Smooth muscle cell (in vitro differentiated cells): ENCODE data around the gene TRPM5. TPM values are rescaled to one million over a fixed set of nuclear protein-coding genes. Genes with fewer than 3 reads are reported as not detected.

Experiments used
- DNase-seq: peaks from one replicate; lab custom pipeline; 2025; ENCODE audit not compliant: unreplicated experiment; lab: John Stamatoyannopoulos, UW
- H2AFZ ChIP-seq: fragments of 200-600 bp; sonication (generic); 2 replicates; pipeline ENCODE4 v1.6.0; 2016; ENCODE audit warnings: antibody characterized with exemption, low read depth, mild to moderate bottlenecking
- H3F3A ChIP-seq: fragments of 200-600 bp; sonication (generic); 2 replicates; pipeline ENCODE4 v1.6.0; 2017; ENCODE audit warnings: antibody characterized with exemption, low read depth
- H3K27ac ChIP-seq: fragments of 200-600 bp; sonication (generic); 2 replicates; pipeline ENCODE4 v1.5.1; 2016; ENCODE audit warnings: low read depth, mild to moderate bottlenecking
- H3K27me3 ChIP-seq: fragments of 200-600 bp; sonication (generic); 2 replicates; pipeline ENCODE4 v1.6.1; 2016; ENCODE audit warnings: low read depth, mild to moderate bottlenecking
- H3K36me3 ChIP-seq: fragments of 200-600 bp; sonication (generic); 2 replicates; pipeline ENCODE4 v1.5.1; 2016; ENCODE audit warnings: low read depth
- H3K4me1 ChIP-seq: fragments of 200-600 bp; sonication (generic); 2 replicates; pipeline ENCODE4 v1.5.1; 2016; ENCODE audit warnings: low read depth
- H3K4me2 ChIP-seq: fragments of 200-600 bp; sonication (generic); 2 replicates; pipeline ENCODE4 v1.6.0; 2016; ENCODE audit warnings: mild to moderate bottlenecking
- H3K4me3 ChIP-seq: fragments of 200-600 bp; sonication (generic); 2 replicates; pipeline ENCODE4 v1.5.1; 2016; ENCODE audit warnings: mild to moderate bottlenecking
- H3K79me2 ChIP-seq: fragments of 200-600 bp; sonication (generic); 2 replicates; pipeline ENCODE4 v1.6.0; 2016; ENCODE audit warnings: low read depth, mild to moderate bottlenecking
- H3K9ac ChIP-seq: fragments of 200-600 bp; sonication (generic); 2 replicates; pipeline ENCODE4 v1.6.0; 2016; ENCODE audit warnings: low read depth
- H3K9me3 ChIP-seq: fragments of 200-600 bp; sonication (generic); replicated peaks from 2 replicates; pipeline ENCODE4 v1.5.1; 2016; ENCODE audit warnings: low read depth
- H4K20me1 ChIP-seq: fragments of 200-600 bp; sonication (generic); 2 replicates; pipeline ENCODE4 v1.6.0; 2016; ENCODE audit warnings: low read depth
- WGBS: methylation state at CpG from one replicate; pipeline ENCODE4 v1.1.7; 2016; ENCODE audit warnings: low lambda C conversion rate; 5-methylcytosine and 5-hydroxymethylcytosine counted together
- polyA plus RNA-seq: library from polyadenylated mRNA; unstranded; fragments of >200 nt; fragmentation: Nextera tagmentation; extraction: Ambion mirVana; gene quantifications from 2 replicates; pipeline ENCODE4 v1.2.1, GENCODE V29; 2016
- total RNA-seq: library from RNA; depleted of rRNA; stranded (reverse); fragments of >200 nt; gene quantifications from 2 replicates; pipeline ENCODE4 v1.2.3, GENCODE V29; 2014
- TF ChIP-seq, protein P1 (sequence below): fragments of 200-600 bp; sonication (generic); IDR thresholded peaks from 2 replicates; pipeline ENCODE4 v1.5.1; 2017; ENCODE audit warnings: borderline replicate concordance, mild to moderate bottlenecking, antibody characterized with exemption; ENCODE audit not compliant: insufficient read depth, poor library complexity, severe bottlenecking

The TRPM5 gene
- total and polyA plus RNA-seq, 2 experiments from 2014 or later = not detected

DNA sequence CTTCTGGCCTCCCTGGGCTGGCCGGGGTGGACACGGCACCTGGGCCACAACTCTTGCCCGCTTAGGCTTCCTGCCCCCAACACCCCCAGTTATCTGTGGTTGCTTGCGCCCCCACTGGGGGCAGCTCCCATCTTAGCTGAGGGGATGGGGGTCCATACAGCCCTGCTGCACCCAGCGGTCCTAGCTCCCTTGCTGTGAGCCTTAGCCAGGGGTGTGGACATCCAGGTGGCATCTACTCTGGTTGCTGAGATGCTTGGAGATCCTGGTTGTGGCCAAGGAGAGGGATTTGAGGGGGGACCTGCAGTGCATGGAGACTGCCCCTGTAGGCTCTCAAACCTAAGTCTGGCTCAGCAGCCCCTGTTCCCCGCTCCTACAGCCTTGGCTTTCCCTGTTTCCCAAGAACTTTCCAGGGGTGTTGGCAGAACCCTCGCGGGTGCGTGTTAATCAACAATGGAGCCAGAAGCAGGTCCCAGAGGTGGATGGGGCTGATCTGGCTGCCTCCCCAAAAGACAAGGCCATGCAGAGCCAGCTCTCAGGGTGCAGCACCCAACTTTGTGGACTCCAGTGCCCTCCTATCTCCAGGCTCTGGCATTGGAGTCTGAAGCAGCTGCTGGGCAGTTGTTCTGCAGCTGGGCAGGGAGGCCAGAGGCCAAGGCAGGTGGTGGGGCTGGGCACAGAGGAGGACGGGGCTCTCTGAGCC, 3.8 kb upstream of the TRPM5 start:
- H3K27me3 ChIP-seq = peaks cover 71% of the 10 kb centered on the region
- no peak overlapping the region for H2AFZ ChIP-seq
- H3K79me2 ChIP-seq = no peaks in the 10 kb centered on the region
- no peaks in the 10 kb centered on the region for H3F3A ChIP-seq
- no peaks in the 10 kb centered on the region for H4K20me1 ChIP-seq
- H3K4me2 ChIP-seq = no peak overlapping the region
- no peaks in the 10 kb centered on the region for H3K9me3 ChIP-seq
- no peak for DNase-seq
- TF ChIP-seq, protein P1, sequence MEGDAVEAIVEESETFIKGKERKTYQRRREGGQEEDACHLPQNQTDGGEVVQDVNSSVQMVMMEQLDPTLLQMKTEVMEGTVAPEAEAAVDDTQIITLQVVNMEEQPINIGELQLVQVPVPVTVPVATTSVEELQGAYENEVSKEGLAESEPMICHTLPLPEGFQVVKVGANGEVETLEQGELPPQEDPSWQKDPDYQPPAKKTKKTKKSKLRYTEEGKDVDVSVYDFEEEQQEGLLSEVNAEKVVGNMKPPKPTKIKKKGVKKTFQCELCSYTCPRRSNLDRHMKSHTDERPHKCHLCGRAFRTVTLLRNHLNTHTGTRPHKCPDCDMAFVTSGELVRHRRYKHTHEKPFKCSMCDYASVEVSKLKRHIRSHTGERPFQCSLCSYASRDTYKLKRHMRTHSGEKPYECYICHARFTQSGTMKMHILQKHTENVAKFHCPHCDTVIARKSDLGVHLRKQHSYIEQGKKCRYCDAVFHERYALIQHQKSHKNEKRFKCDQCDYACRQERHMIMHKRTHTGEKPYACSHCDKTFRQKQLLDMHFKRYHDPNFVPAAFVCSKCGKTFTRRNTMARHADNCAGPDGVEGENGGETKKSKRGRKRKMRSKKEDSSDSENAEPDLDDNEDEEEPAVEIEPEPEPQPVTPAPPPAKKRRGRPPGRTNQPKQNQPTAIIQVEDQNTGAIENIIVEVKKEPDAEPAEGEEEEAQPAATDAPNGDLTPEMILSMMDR = no peak
- H3K9ac ChIP-seq = no peak overlapping the region
- WGBS = 95% methylated on average over 10 of the region's 10 CpGs
- no peaks in the 10 kb centered on the region for H3K4me1 ChIP-seq
- no peak overlapping the region for H3K27ac ChIP-seq
- H3K36me3 ChIP-seq = no peaks in the 10 kb centered on the region
- H3K4me3 ChIP-seq = no peak overlapping the region

DNA sequence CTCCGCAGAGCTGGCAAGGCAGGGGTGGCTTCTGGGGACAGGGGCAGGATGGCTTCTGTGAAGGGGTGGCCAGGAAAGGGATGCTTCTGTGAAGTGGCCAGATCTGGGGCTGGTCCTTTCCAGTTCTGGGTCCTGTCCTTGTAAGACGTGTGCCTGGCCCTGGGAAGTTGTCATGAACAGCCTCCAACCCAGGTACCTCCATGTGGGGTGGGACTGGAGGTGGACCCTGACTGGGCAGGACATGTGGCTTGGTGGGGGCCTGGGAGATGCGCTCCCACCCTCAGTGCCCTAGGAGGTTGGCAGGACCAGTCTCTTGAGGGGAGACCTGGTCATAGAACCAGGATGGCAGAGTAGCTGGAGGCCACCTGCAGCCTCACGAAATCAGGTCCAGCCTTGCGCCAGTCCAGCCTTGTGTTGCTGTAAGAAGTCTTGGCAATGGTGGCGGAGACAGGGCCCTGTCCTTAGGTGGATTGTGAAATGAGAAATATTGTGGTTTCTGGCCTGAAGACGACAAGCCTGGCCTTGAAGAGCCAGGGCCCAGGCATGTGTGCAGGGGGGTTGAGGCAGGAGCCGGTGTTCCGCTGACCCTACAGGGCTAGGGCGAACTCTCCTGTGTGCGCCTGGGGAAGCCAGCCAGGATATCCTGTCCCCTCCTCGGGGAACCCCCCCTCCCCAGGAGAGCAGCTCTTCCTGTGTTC, 3.1 kb upstream of the TRPM5 start:
- H3K27ac ChIP-seq = no peak overlapping the region
- no peaks in the 10 kb centered on the region for H3K9me3 ChIP-seq
- TF ChIP-seq, protein P1 = no peak
- H3K36me3 ChIP-seq = no peaks in the 10 kb centered on the region
- peaks cover 72% of the 10 kb centered on the region for H3K27me3 ChIP-seq
- no peak for DNase-seq
- H3F3A ChIP-seq = no peaks in the 10 kb centered on the region
- H3K4me2 ChIP-seq = no peak overlapping the region
- H3K4me1 ChIP-seq = no peaks in the 10 kb centered on the region
- WGBS = 92% methylated on average over 12 of the region's 12 CpGs
- no peaks in the 10 kb centered on the region for H4K20me1 ChIP-seq
- no peak overlapping the region for H3K4me3 ChIP-seq
- H2AFZ ChIP-seq = no peak overlapping the region
- H3K9ac ChIP-seq = no peak overlapping the region
- H3K79me2 ChIP-seq = no peaks in the 10 kb centered on the region

DNA sequence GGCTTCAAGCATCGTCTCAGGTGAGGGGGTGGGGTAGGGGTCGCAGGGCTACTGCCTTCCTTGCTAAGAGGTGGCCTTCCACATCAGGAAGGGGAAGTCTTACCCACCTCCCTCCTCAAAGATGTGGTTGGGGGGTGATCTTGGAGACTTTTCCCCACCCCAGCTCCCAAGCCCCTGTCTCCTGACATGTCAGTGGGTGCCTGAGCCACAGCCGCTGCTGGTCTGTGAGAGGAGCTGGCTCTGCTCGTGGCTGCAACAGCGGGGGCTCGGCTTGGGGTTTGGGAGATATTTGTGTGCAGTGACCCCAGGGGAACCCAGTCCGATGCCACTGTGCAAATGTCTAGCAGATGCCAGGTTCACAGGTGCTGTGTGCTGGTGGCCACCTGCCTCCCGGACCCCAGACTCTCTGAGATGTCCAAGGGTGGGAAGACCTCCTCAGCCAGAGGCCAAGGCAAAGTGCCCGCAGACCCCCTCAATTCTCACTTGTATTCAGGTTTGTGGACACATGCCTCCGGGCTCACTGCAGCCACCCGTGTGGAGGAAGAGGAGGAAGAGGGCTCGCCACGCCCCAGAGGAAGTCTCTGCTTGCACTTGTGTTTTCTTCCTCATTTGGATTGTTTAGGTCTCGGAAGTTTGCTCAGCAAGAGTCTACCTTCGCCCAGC, 2.4 kb upstream of the TRPM5 start:
- Histone ChIP-seq H3K9ac (no peak overlapping the region), H3K27ac (no peak overlapping the region), H3K4me2 (no peak overlapping the region), H4K20me1 (no peaks in the 10 kb centered on the region), H3K4me3 (no peak overlapping the region), H3K27me3 (peaks cover 78% of the 10 kb centered on the region), H3K36me3 (no peaks in the 10 kb centered on the region), H3K4me1 (no peaks in the 10 kb centered on the region), H3K79me2 (no peaks in the 10 kb centered on the region), H2AFZ (no peak overlapping the region), H3K9me3 (no peaks in the 10 kb centered on the region), H3F3A (no peaks in the 10 kb centered on the region)
- WGBS = 90% methylated on average over 15 of the region's 15 CpGs
- no peak for DNase-seq
- TF ChIP-seq, protein P1 = no peak
